Ovary (tissue), 9 donors: ENCODE measurements around the gene HFE. TPM values are rescaled to one million over a fixed set of nuclear protein-coding genes. Genes with fewer than 3 reads are reported as not detected.
"Not testable (repeated sequence)": the region's sequence is repeated elsewhere in the genome, so short reads cannot be mapped to it uniquely, and the experiment has no call there.

Experiments
- DNase-seq, 5 donors: peaks; one replicate each; pipeline ENCODE4 v3.0.0-alpha.2; 2019 to 2020
- H3K27ac ChIP-seq, 2 donors: fragments of 200-600 bp; one replicate each; pipeline versions ENCODE4 v1.5.1 to v1.8.0; 2019 to 2022
- H3K27me3 ChIP-seq: fragments of 200-600 bp; one replicate; pipeline ENCODE4 v1.8.0; 2022
- H3K36me3 ChIP-seq: fragments of 200-600 bp; sonication (generic); one replicate; pipeline ENCODE4 v1.5.1; 2019
- H3K4me1 ChIP-seq: one replicate; pipeline ENCODE4 v1.8.1; 2013; ENCODE audit warnings: mild to moderate bottlenecking, moderate library complexity; ENCODE audit not compliant: insufficient read depth
- H3K4me3 ChIP-seq: fragments of 200-600 bp; sonication (generic); one replicate; pipeline ENCODE4 v1.5.1; 2017
- H3K9me3 ChIP-seq, 2 donors: fragments of 200-600 bp in 1 of 2; sonication (generic) in 1 of 2; one replicate each; pipeline versions ENCODE4 v1.5.1 to v1.8.1; 2013 to 2019; ENCODE audit warnings: mild to moderate bottlenecking in 1 of 2, moderate library complexity in 1 of 2
- CTCF ChIP-seq, 3 donors: fragments of 450-650 bp in 2 of 3; fragments of 200-600 bp in 1 of 3; IDR thresholded peaks; one replicate each; pipeline versions ENCODE4 v1.5.1 to v1.8.0; 2016 to 2022; ENCODE audit warnings: antibody characterized with exemption in 3 of 3, mild to moderate bottlenecking in 1 of 3
- EP300 ChIP-seq: sonication (generic); formaldehyde crosslinking; IDR thresholded peaks from one replicate; pipeline ENCODE4 v1.6.1; 2017; ENCODE audit warnings: antibody characterized with exemption
- POLR2A ChIP-seq: fragments of 450-650 bp; IDR thresholded peaks from one replicate; pipeline ENCODE4 v1.6.1; 2017; ENCODE audit warnings: antibody characterized with exemption, mild to moderate bottlenecking, moderate library complexity
- WGBS, 3 donors: extraction: QIAGEN DNeasy Blood & Tissue Kit in 1 of 3; methylation state at CpG; one replicate each; pipeline versions ENCODE4 v1.1.5 to v1.1.7; 2013 to 2017; 5-methylcytosine and 5-hydroxymethylcytosine counted together
- intact Hi-C, 4 donors: fragments of 100-400 bp; cut with DNase I; formaldehyde crosslinking; loops; one replicate each; pipeline versions ENCODE4 v1.11.0 to v1.15.1; 2022 to 2023
- polyA plus RNA-seq, 2 donors: library from polyadenylated mRNA; stranded (reverse); fragments of 200-250 nt in 1 of 2; fragments of 350-450 nt in 1 of 2; fragmentation: Illumina TruSeq in 1 of 2; extraction: RNeasy Lipid Tissue Mini Kit (QIAGEN cat#74804) in 1 of 2; gene quantifications; one replicate each; pipeline ENCODE4 v1.2.3, GENCODE V29; 2013 to 2014
- total RNA-seq, 7 donors: library from RNA; depleted of rRNA in 2 of 7; stranded (reverse); fragments of >200 nt in 2 of 7; fragmentation: NEBNext Ultra II Directional in 3 of 7; extraction: Animal tissue kit (Norgen Biotek cat#: 25700) in 3 of 7; gene quantifications; one replicate each; pipeline versions ENCODE4 v1.1.0 to v1.2.4, GENCODE V29; 2016 to 2023
- donor health status: DM: no; HTN: no; CAD: no; lungs with moderate emphysema.
- donor health status: DM: no; HTN: no; CAD: no.
- donor health status: Bipolar disorder and iron deficiency.
- donor health status: DM: yes; HTN: yes; CAD: no.
- donor health status: DM: no; HTN: no; CAD: no.
- donor health status: DM: yes; HTN: yes; CAD: no.

Gene HFE
- total and polyA plus RNA-seq, 9 donors: 3.6 to 25.8 (median 7.4) TPM

GRCh38 chr6:26115226-26115625, 28.0 kb downstream of the HFE start:
- no peak for DNase-seq
- intact Hi-C loops: no loop called here
- H3K4me3 ChIP-seq: no peak overlapping the region
- TF ChIP-seq POLR2A: no peak
- TF ChIP-seq EP300: no peak
- TF ChIP-seq CTCF (IDR thresholded peaks at IDR 0.05): no peak
- no peaks in the 10 kb centered on the region for H3K9me3 ChIP-seq
- H3K27me3 ChIP-seq: no peaks in the 10 kb centered on the region
- no peak overlapping the region for H3K27ac ChIP-seq
- no peaks in the 10 kb centered on the region for H3K36me3 ChIP-seq
- H3K4me1 ChIP-seq: no peaks in the 10 kb centered on the region
- WGBS, 3 donors: 94 to 97% (median 94%) methylated on average over 5 of the region's 5 CpGs

- intact Hi-C loops: no loop called here
- H3K27me3 ChIP-seq: no peaks in the 10 kb centered on the region
- no peak for TF ChIP-seq CTCF (IDR thresholded peaks at IDR 0.05)
- H3K36me3 ChIP-seq: no peaks in the 10 kb centered on the region
- H3K27ac ChIP-seq: no peak overlapping the region
- no peak overlapping the region for H3K4me3 ChIP-seq
- H3K9me3 ChIP-seq: no peaks in the 10 kb centered on the region
- no peak for DNase-seq
- 97% methylated on average over 4 of the region's 4 CpGs for WGBS, 3 donors
- no peaks in the 10 kb centered on the region for H3K4me1 ChIP-seq
Observed at GRCh38 chr6:26116267-26116666, 29.0 kb downstream of the HFE start.

GRCh38 chr6:26118999-26119398, 31.8 kb downstream of the HFE start:
- no peak overlapping the region for H3K27ac ChIP-seq
- H3K36me3 ChIP-seq: no peaks in the 10 kb centered on the region
- H3K27me3 ChIP-seq: no peaks in the 10 kb centered on the region
- WGBS, 3 donors: 83 to 92% (median 89%) methylated on average over 7 of the region's 7 CpGs
- TF ChIP-seq EP300 (no peak), POLR2A (no peak), CTCF (IDR thresholded peaks at IDR 0.05) (no peak)
- intact Hi-C loops: no loop called here
- H3K4me1 ChIP-seq: no peaks in the 10 kb centered on the region
- no peaks in the 10 kb centered on the region for H3K9me3 ChIP-seq
- H3K4me3 ChIP-seq: no peak overlapping the region
- DNase-seq: no peak

- not testable (repeated sequence) for H3K4me1 ChIP-seq, DNase-seq, H3K4me3 ChIP-seq, H3K36me3 ChIP-seq, H3K27me3 ChIP-seq, H3K9me3 ChIP-seq, H3K27ac ChIP-seq
- intact Hi-C loops: loop anchor here in 2 of 4 donors (5.0 to 10.0 kb wide), 2 partner anchors 63 to 165 kb away; a partner anchor contains a TSS
- 96 to 99% (median 96%) methylated on average over 8 of the region's 8 CpGs for WGBS, 3 donors
Observed at GRCh38 chr6:26120115-26120514, 32.9 kb downstream of the HFE start.

- Histone ChIP-seq H3K27ac (no peak overlapping the region), H3K4me3 (no peak overlapping the region), H3K27me3 (no peaks in the 10 kb centered on the region), H3K36me3 (no peaks in the 10 kb centered on the region), H3K4me1 (no peaks in the 10 kb centered on the region), H3K9me3 (no peaks in the 10 kb centered on the region)
- no peak for TF ChIP-seq POLR2A
- TF ChIP-seq CTCF (IDR thresholded peaks at IDR 0.05): no peak
- no peak for TF ChIP-seq EP300
- DNase-seq: no peak
- WGBS, 3 donors: 78 to 94% (median 80%) methylated on average over 3 of the region's 3 CpGs
- intact Hi-C loops: loop anchor here in 2 of 4 donors (5.0 to 10.0 kb wide), 2 partner anchors 63 to 164 kb away; a partner anchor contains a TSS
Observed at GRCh38 chr6:26120807-26121140, 33.5 kb downstream of the HFE start.
